Endothelial cell of umbilical vein (primary cell): ENCODE results near the gene ALAD. TPM values are rescaled to one million over a fixed set of nuclear protein-coding genes. Genes with fewer than 3 reads are reported as not detected.
"Not testable (repeated sequence)": the region's sequence is repeated elsewhere in the genome, so short reads cannot be mapped to it uniquely, and the experiment has no call there.

ENCODE experiments used
- BruUV-seq: library from RNA; stranded (reverse); fragments of 400-500 nt; replicated peaks from 2 replicates; lab custom pipeline; 2021; lab: Mats Ljungman, UMichigan
- CTCF ChIA-PET: fragments of 300-600, 350-600 bp; sonication (Branson Sonifier 250); formaldehyde crosslinking; loops from one replicate; lab custom pipeline; 2021; ENCODE audit warnings: antibody characterized with exemption, inconsistent platforms; lab: Charles Lee
- POLR2A ChIA-PET: fragments of 300-600, 350-600 bp; sonication (Branson Sonifier 250); formaldehyde crosslinking; loops from one replicate; lab custom pipeline; 2021; ENCODE audit warnings: antibody characterized with exemption, inconsistent platforms; lab: Charles Lee
- DNase-seq: peaks from one replicate; pipeline ENCODE4 v3.0.0-alpha.2; 2011; ENCODE audit warnings: low read depth, low spot score
- FAIRE-seq: peaks from 2 replicates; lab custom pipeline; 2011; peaks lifted over from hg19 to GRCh38; lab: Jason Lieb, UNC
- H2AFZ ChIP-seq: 2 replicates; pipeline ENCODE4 v1.6.0; 2012; ENCODE audit warnings: low read depth, low read length, control low read depth, inconsistent platforms
- H3K27ac ChIP-seq: 2 replicates; pipeline ENCODE4 v1.5.1; 2011; ENCODE audit warnings: low read depth, mild to moderate bottlenecking, control low read depth, low read length, moderate library complexity; ENCODE audit not compliant: insufficient read depth
- H3K27me3 ChIP-seq, 2 experiments: 2 replicates each; pipeline versions ENCODE4 v1.6.0 to v1.6.1; 2011; ENCODE audit warnings: low read length in 2 of 2, mixed read lengths in 1 of 2; ENCODE audit not compliant: control insufficient read depth in 2 of 2, insufficient read depth in 2 of 2
- H3K36me3 ChIP-seq, 2 experiments: 2 replicates in 1 of 2; 3 replicates in 1 of 2; pipeline ENCODE4 v1.5.1; 2011; ENCODE audit warnings: low read length in 2 of 2, mild to moderate bottlenecking in 1 of 2, moderate library complexity in 1 of 2; ENCODE audit not compliant: control insufficient read depth in 2 of 2, insufficient read depth in 2 of 2; ENCODE audit errors: extremely low read depth in 1 of 2
- H3K4me1 ChIP-seq: 3 replicates; pipeline ENCODE4 v1.5.1; 2011; ENCODE audit warnings: mild to moderate bottlenecking, low read length; ENCODE audit not compliant: control insufficient read depth, insufficient read depth; ENCODE audit errors: extremely low read depth
- H3K4me2 ChIP-seq: 2 replicates; pipeline ENCODE4 v1.6.1; 2011; ENCODE audit warnings: low read length, control low read depth, mixed read lengths; ENCODE audit not compliant: insufficient read depth
- H3K4me3 ChIP-seq, 3 experiments: fragments of 200-600 bp in 1 of 3; sonication (generic), shearing (Covaris generic) in 1 of 3; replicated peaks in 1 of 3; 2 replicates each; pipeline ENCODE4 v1.5.1; 2011 to 2016; ENCODE audit warnings: control low read depth in 3 of 3, low read length in 3 of 3, mild to moderate bottlenecking in 2 of 3, inconsistent platforms in 1 of 3, low read depth in 1 of 3, moderate library complexity in 1 of 3; ENCODE audit not compliant: insufficient read depth in 1 of 3
- H3K79me2 ChIP-seq: 2 replicates; pipeline ENCODE4 v1.6.0; 2012; ENCODE audit warnings: low read length, inconsistent platforms; ENCODE audit not compliant: control insufficient read depth, insufficient read depth
- H3K9ac ChIP-seq: replicated peaks from 2 replicates; pipeline ENCODE3; 2011; ENCODE audit warnings: low read length, control low read depth; ENCODE audit not compliant: insufficient read depth; ENCODE audit errors: extremely low read depth
- H3K9me1 ChIP-seq: replicated peaks from 3 replicates; pipeline ENCODE4 v1.6.0; 2011; ENCODE audit warnings: mild to moderate bottlenecking, low read length; ENCODE audit not compliant: control insufficient read depth, insufficient read depth; ENCODE audit errors: extremely low read depth
- H3K9me3 ChIP-seq: replicated peaks from 2 replicates; pipeline ENCODE4 v1.5.1; 2012; ENCODE audit warnings: low read length, inconsistent platforms; ENCODE audit not compliant: control insufficient read depth, insufficient read depth
- H4K20me1 ChIP-seq: replicated peaks from 2 replicates; pipeline ENCODE3; 2011; ENCODE audit warnings: mild to moderate bottlenecking, low read length; ENCODE audit not compliant: control insufficient read depth, insufficient read depth; ENCODE audit errors: extremely low read depth
- EZH2 ChIP-seq: IDR thresholded peaks from 2 replicates; pipeline ENCODE4 v1.6.1; 2012; ENCODE audit warnings: borderline replicate concordance, low read depth, mild to moderate bottlenecking, moderate library complexity, low read length, inconsistent platforms; ENCODE audit not compliant: severe bottlenecking
- FOS ChIP-seq: IDR thresholded peaks from 2 replicates; pipeline ENCODE4 v1.6.1; 2011; ENCODE audit warnings: mild to moderate bottlenecking, low read length, moderate library complexity, borderline replicate concordance; ENCODE audit not compliant: insufficient read depth
- GATA2 ChIP-seq: IDR thresholded peaks from 2 replicates; pipeline ENCODE4 v1.7.0; 2011; ENCODE audit warnings: low read depth, mild to moderate bottlenecking, moderate library complexity, mixed read lengths, low read length; ENCODE audit not compliant: insufficient read length, insufficient read depth
- JUN ChIP-seq: IDR thresholded peaks from 2 replicates; pipeline ENCODE4 v1.6.1; 2011; ENCODE audit warnings: borderline replicate concordance, low read depth; ENCODE audit not compliant: insufficient read length, insufficient read depth
- MYC ChIP-seq: IDR thresholded peaks from one replicate; pipeline ENCODE4 v1.6.1; 2011; ENCODE audit warnings: mild to moderate bottlenecking, low read depth, low read length
- POLR2A ChIP-seq: IDR thresholded peaks from 2 replicates; pipeline ENCODE4 v1.6.1; 2012; ENCODE audit warnings: low read depth, mild to moderate bottlenecking, control low read depth, low read length
- POLR2AphosphoS5 ChIP-seq: IDR thresholded peaks from 2 replicates; pipeline ENCODE4 v1.6.1; 2012; ENCODE audit warnings: low read depth, mild to moderate bottlenecking, control low read depth, low read length, moderate library complexity; ENCODE audit not compliant: insufficient read depth
- dilution Hi-C: fragments of 300-500 bp; cut with MboI; formaldehyde crosslinking; loops from one replicate; pipeline ENCODE4 v1.15.0; 2019; ENCODE audit warnings: low sequenced_read_pairs; ENCODE audit not compliant: extremely low pct_ligation_motif_present
- intact Hi-C: fragments of 100-400 bp; cut with micrococcal nuclease; formaldehyde crosslinking; loops from one replicate; pipeline ENCODE4 v1.10.0; 2022
- polyA plus RNA-seq, 4 experiments: library from polyadenylated mRNA; depleted of rRNA in 3 of 4; stranded (reverse) in 3 of 4; unstranded in 1 of 4; fragments of >200 nt; gene quantifications; 2 replicates each; pipeline versions ENCODE4 v1.2.1 to v1.2.3, GENCODE V29; 2011 to 2012; ENCODE audit warnings: missing spikeins in 1 of 4
- total RNA-seq: library from RNA; stranded (reverse); gene quantifications from 2 replicates; pipeline ENCODE4 v1.2.3, GENCODE V29; 2021
- TF ChIP-seq, protein P1 (sequence below), 2 donors: IDR thresholded peaks; 1 replicate in 1 of 2; 2 replicates in 1 of 2; pipeline ENCODE4 v1.5.1; 2011; ENCODE audit warnings: low read length in 2 of 2, mild to moderate bottlenecking in 2 of 2, moderate library complexity in 2 of 2, control low read depth in 1 of 2, inconsistent platforms in 1 of 2, low read depth in 1 of 2; ENCODE audit not compliant: insufficient read depth in 1 of 2; ENCODE audit errors: extremely low read depth in 1 of 2
- TF ChIP-seq, protein P2 (sequence below): IDR thresholded peaks from 2 replicates; pipeline ENCODE4 v1.6.1; 2011; ENCODE audit not compliant: insufficient read depth, insufficient read length

Gene ALAD
- total and polyA plus RNA-seq, 2 donors (not counting 3 experiments of a cell fraction or from before 2014, with no cell fraction given), result 12.8 to 29.5 TPM

DNA sequence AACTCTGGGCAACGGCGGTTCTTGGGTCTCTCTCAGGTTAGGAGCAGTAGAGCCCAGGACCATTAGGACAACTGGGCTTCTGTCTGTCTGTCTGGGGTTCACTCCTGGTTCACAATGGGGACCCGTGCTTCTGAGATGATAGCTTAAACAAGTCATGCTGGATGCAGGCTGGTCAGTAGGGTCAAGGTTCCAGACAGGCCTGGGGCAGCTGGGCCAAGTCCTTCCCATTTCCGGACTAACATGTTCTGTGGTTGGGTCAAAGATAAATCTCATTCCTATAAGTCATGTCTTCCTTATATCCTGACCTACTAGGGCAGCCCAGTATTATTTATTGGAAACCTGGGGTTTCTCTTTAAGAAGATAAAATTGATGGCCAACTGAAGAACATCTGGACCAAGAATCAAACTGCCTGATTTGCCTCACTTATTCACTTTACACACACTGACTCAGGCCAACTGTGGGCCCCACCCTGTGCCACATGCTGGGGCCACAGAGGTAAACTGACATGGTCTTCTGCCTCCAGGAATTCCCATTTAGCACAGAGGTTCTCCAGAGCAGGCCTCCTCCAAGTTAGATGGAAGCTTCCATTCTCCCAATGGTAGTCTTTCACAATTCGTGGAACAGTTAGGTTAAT, 32.6 kb downstream of the ALAD start:
- ChIA-PET POLR2A (no interaction called here), CTCF (interaction anchor here (1.8 kb wide), 1 partner anchor 33 kb away, joined by 5 read pairs; the partner anchor contains the start of gene ALAD)
- BruUV-seq, result no TSS peak
- no peaks in the 10 kb centered on the region for H3K27me3 ChIP-seq
- H3K9me3 ChIP-seq, result no peaks in the 10 kb centered on the region
- TF ChIP-seq JUN, result no peak
- no peak for TF ChIP-seq POLR2AphosphoS5
- no peak for TF ChIP-seq GATA2
- TF ChIP-seq, protein P1, sequence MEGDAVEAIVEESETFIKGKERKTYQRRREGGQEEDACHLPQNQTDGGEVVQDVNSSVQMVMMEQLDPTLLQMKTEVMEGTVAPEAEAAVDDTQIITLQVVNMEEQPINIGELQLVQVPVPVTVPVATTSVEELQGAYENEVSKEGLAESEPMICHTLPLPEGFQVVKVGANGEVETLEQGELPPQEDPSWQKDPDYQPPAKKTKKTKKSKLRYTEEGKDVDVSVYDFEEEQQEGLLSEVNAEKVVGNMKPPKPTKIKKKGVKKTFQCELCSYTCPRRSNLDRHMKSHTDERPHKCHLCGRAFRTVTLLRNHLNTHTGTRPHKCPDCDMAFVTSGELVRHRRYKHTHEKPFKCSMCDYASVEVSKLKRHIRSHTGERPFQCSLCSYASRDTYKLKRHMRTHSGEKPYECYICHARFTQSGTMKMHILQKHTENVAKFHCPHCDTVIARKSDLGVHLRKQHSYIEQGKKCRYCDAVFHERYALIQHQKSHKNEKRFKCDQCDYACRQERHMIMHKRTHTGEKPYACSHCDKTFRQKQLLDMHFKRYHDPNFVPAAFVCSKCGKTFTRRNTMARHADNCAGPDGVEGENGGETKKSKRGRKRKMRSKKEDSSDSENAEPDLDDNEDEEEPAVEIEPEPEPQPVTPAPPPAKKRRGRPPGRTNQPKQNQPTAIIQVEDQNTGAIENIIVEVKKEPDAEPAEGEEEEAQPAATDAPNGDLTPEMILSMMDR (IDR thresholded peaks at IDR 0.05; ENCODE audit: extremely low read depth in 1 of 2, insufficient read depth in 1 of 2, low read depth in 1 of 2, low read length in 2 of 2), result no peak
- TF ChIP-seq, protein P2, sequence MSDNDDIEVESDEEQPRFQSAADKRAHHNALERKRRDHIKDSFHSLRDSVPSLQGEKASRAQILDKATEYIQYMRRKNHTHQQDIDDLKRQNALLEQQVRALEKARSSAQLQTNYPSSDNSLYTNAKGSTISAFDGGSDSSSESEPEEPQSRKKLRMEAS, result no peak
- no peak for TF ChIP-seq MYC
- TF ChIP-seq FOS, result no peak
- TF ChIP-seq POLR2A, result no peak
- TF ChIP-seq EZH2, result no peak
- intact Hi-C loops (no loop called here), dilution Hi-C loops (no loop called here)
- H2AFZ ChIP-seq, result no peak overlapping the region
- H3K9ac ChIP-seq, result no peak overlapping the region
- H3K9me1 ChIP-seq, result no peaks in the 10 kb centered on the region
- no peaks in the 10 kb centered on the region for H3K79me2 ChIP-seq
- no peaks in the 10 kb centered on the region for H4K20me1 ChIP-seq
- DNase-seq (no peak), FAIRE-seq (no peak)
- no peaks in the 10 kb centered on the region for H3K4me1 ChIP-seq
- no peak overlapping the region for H3K27ac ChIP-seq
- H3K4me2 ChIP-seq, result no peak overlapping the region
- no peak overlapping the region for H3K4me3 ChIP-seq
- H3K36me3 ChIP-seq, result peaks cover 0 to 3% of the 10 kb centered on the region in 2 experiments

DNA sequence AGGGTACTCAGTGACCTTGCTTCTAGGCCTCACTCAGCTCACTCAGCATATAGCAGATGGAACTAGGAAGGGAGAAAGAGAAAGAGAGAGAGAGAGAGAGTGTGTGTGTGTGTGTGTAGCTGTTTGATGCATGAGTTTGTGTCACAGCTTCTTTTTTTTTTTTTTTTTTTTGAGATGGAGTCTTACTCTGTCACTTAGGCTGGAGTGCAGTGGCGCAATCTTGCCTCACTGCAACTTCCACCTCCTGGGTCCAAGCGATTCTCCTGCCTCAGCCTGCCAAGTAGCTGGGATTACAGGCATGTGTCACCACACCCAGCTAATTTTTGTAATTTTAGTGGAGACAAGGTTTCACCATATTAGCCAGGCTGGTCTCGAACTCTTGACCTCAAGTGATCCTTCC, 35.4 kb downstream of the ALAD start:
- intact Hi-C loops, H3K27ac ChIP-seq, H3K36me3 ChIP-seq, H3K4me1 ChIP-seq, H2AFZ ChIP-seq, H4K20me1 ChIP-seq, H3K79me2 ChIP-seq, dilution Hi-C loops, H3K9me1 ChIP-seq, H3K4me3 ChIP-seq, H3K4me2 ChIP-seq, POLR2A ChIA-PET, BruUV-seq, FAIRE-seq, DNase-seq, H3K9ac ChIP-seq, H3K27me3 ChIP-seq, H3K9me3 ChIP-seq: not testable (repeated sequence)
- CTCF ChIA-PET, result interaction anchor here (0.9 to 1.3 kb wide), 2 partner anchors 26 to 37 kb away, joined by 3 to 4 read pairs; partner anchors contain the start of gene WDR31
